HepG2 (cell line): ENCODE data around the gene NUPR2. TPM values are rescaled to one million over a fixed set of nuclear protein-coding genes. Genes with fewer than 3 reads are reported as not detected.

Source experiments
- ATAC-seq: fragments of 200-7000 bp; cut with Tn5 transposase; 3 replicates; pipeline ENCODE4 v1.9.1; 2020; ENCODE audit warnings: mild to moderate bottlenecking, moderate library complexity
- BruUV-seq: library from RNA; stranded (reverse); fragments of 400-500 nt; replicated peaks from 2 replicates; lab custom pipeline; 2021; lab: Mats Ljungman, UMichigan
- CTCF ChIA-PET: fragments of 300-600 bp; formaldehyde crosslinking; extraction: SDS; loops from one replicate; lab custom pipeline; 2021; ENCODE audit warnings: low total read pairs, inconsistent platforms, low intra/inter-chr PET ratio; lab: Yijun Ruan, JAX
- POLR2A ChIA-PET: fragments of 350-600 bp; sonication (Branson Sonifier 250); formaldehyde crosslinking; loops from one replicate; lab custom pipeline; 2020; ENCODE audit warnings: antibody characterized with exemption, inconsistent platforms; lab: Yijun Ruan, JAX
- DNase-seq: peaks from one replicate; pipeline ENCODE4 v3.0.0-alpha.2; 2015; ENCODE audit warnings: low spot score
- FAIRE-seq: peaks from 3 replicates; lab custom pipeline; 2011; peaks lifted over from hg19 to GRCh38; lab: Jason Lieb, UNC
- H2AFZ ChIP-seq: one replicate; pipeline ENCODE4 v1.6.1; 2011; ENCODE audit warnings: low read length, inconsistent platforms
- H3K27ac ChIP-seq: fragments of 300-600 bp; 3 replicates; pipeline ENCODE4 v1.8.0; 2011; ENCODE audit warnings: mixed run types, mild to moderate bottlenecking, mixed read lengths, low read length, inconsistent platforms; ENCODE audit not compliant: insufficient read depth; ENCODE audit errors: extremely low read length
- H3K27me3 ChIP-seq, 2 experiments: fragments of 200-600 bp in 1 of 2; 2 replicates in 1 of 2; 3 replicates in 1 of 2; pipeline versions ENCODE4 v1.6.0 to v1.8.0; 2011; ENCODE audit warnings: low read length in 2 of 2, mild to moderate bottlenecking in 2 of 2, moderate library complexity in 2 of 2, inconsistent platforms in 1 of 2; ENCODE audit not compliant: insufficient read depth in 2 of 2, control insufficient read depth in 1 of 2
- H3K36me3 ChIP-seq, 2 experiments: fragments of 200-600 bp in 1 of 2; replicated peaks in 1 of 2; 2 replicates in 1 of 2; 3 replicates in 1 of 2; pipeline versions ENCODE4 v1.5.1 to v1.8.0; 2011; ENCODE audit warnings: low read length in 2 of 2, inconsistent platforms in 1 of 2; ENCODE audit not compliant: insufficient read depth in 2 of 2, control insufficient read depth in 1 of 2
- H3K4me1 ChIP-seq: 2 replicates; pipeline ENCODE4 v1.5.1; 2012; ENCODE audit warnings: low read length, inconsistent platforms; ENCODE audit not compliant: insufficient read depth
- H3K4me2 ChIP-seq: 2 replicates; pipeline ENCODE4 v1.6.0; 2011; ENCODE audit warnings: low read depth, low read length, inconsistent platforms
- H3K4me3 ChIP-seq, 3 experiments: fragments of 200-600 bp in 1 of 3; sonication (generic), shearing (Covaris generic) in 1 of 3; replicated peaks in 1 of 3; 2 replicates each; pipeline ENCODE4 v1.5.1; 2011 to 2016; ENCODE audit warnings: low read length in 3 of 3, inconsistent platforms in 2 of 3, low read depth in 2 of 3, mild to moderate bottlenecking in 2 of 3, control low read depth in 1 of 3, mixed read lengths in 1 of 3; ENCODE audit not compliant: insufficient read depth in 1 of 3
- H3K79me2 ChIP-seq: one replicate; pipeline ENCODE4 v1.6.1; 2011; ENCODE audit warnings: low read length, inconsistent platforms; ENCODE audit not compliant: insufficient read depth
- H3K9ac ChIP-seq: 2 replicates; pipeline ENCODE4 v1.6.0; 2011; ENCODE audit warnings: mild to moderate bottlenecking, low read depth, low read length, inconsistent platforms; ENCODE audit not compliant: insufficient read depth
- H3K9me3 ChIP-seq: 2 replicates; pipeline ENCODE4 v1.5.1; 2012; ENCODE audit warnings: mild to moderate bottlenecking, low read length
- H4K20me1 ChIP-seq: 2 replicates; pipeline ENCODE4 v1.6.0; 2011; ENCODE audit warnings: inconsistent platforms, mild to moderate bottlenecking, low read length, moderate library complexity; ENCODE audit not compliant: insufficient read depth
- FOXK2 ChIP-seq: fragments of 450-650 bp; IDR thresholded peaks from 2 replicates; pipeline ENCODE4 v1.6.1; 2016
- GTF2F1 ChIP-seq: fragments of 150-350 bp; IDR thresholded peaks from 2 replicates; pipeline ENCODE4 v1.6.1; 2014; ENCODE audit warnings: low read length
- ZBTB43 ChIP-seq: sonication (generic); formaldehyde crosslinking; conservative IDR thresholded peaks from 2 replicates; pipeline ENCODE4 v1.4.0; 2020; ENCODE audit warnings: missing genetic modification reagents
- ZBTB46 ChIP-seq: sonication (generic); formaldehyde crosslinking; IDR thresholded peaks from 2 replicates; pipeline ENCODE4 v1.4.0; 2020; ENCODE audit warnings: mild to moderate bottlenecking, missing genetic modification reagents, borderline replicate concordance
- ZFP36 ChIP-seq: fragments of 150-350 bp; IDR thresholded peaks from 2 replicates; pipeline ENCODE4 v1.6.1; 2018; ENCODE audit warnings: borderline replicate concordance, low read length, low read depth; ENCODE audit not compliant: partially characterized antibody
- ZMAT3 ChIP-seq: sonication (generic); formaldehyde crosslinking; conservative IDR thresholded peaks from 2 replicates; pipeline ENCODE4 v1.7.0; 2021; ENCODE audit warnings: missing genetic modification reagents
- WGBS: methylation state at CpG from one replicate; pipeline ENCODE4 v1.1.6; 2017; ENCODE audit warnings: low lambda C conversion rate; 5-methylcytosine and 5-hydroxymethylcytosine counted together
- in situ Hi-C: cut with HindIII; loops from 2 replicates; pipeline ENCODE4 v1.10.0; 2017; ENCODE audit warnings: low pct_unique_long_range_greater_than_20kb; ENCODE audit not compliant: extremely low pct_ligation_motif_present
- intact Hi-C: fragments of 100-400 bp; cut with micrococcal nuclease; formaldehyde crosslinking; loops from one replicate; pipeline ENCODE4 v1.10.0; 2022; ENCODE audit not compliant: unreplicated experiment
- polyA plus RNA-seq, 8 experiments: library from polyadenylated mRNA; depleted of rRNA in 3 of 8; stranded (reverse) in 7 of 8; unstranded in 1 of 8; fragments of >200 nt; fragmentation: Illumina TruSeq in 4 of 8; extraction: Trizol in 4 of 8; gene quantifications; 2 replicates each; pipeline versions ENCODE4 v1.2.1 to v1.2.3, GENCODE V29; 2011 to 2016; ENCODE audit warnings: low read depth in 4 of 8, missing spikeins in 1 of 8, mixed read lengths in 1 of 8; ENCODE audit not compliant: insufficient read depth in 1 of 8
- total RNA-seq, 5 experiments: library from RNA; depleted of rRNA; stranded (reverse); fragments of >200 nt; fragmentation: Illumina TruSeq; extraction: Trizol; gene quantifications; 2 replicates each; pipeline ENCODE4 v1.2.3, GENCODE V29; 2016; ENCODE audit warnings: low read depth in 1 of 5

The NUPR2 gene
- total and polyA plus RNA-seq, 2 of the 13 experiments (the other 11 are each of a cell fraction or from before 2014, with no cell fraction given): not detected

- ChIA-PET CTCF (no interaction called here), POLR2A (interaction anchor here (1.2 kb wide), 1 partner anchor 26 kb away, joined by 3 read pairs; the partner anchor contains the start of genes CCT6A and PSPH)
- Histone ChIP-seq H3K9me3 (no peaks in the 10 kb centered on the region), H3K4me3 (no peak overlapping the region), H3K27me3 (no peaks in the 10 kb centered on the region), H3K4me1 (peaks cover 29% of the 10 kb centered on the region), H3K9ac (no peak overlapping the region), H3K27ac (no peak overlapping the region), H3K36me3 (peaks cover 3% of the 10 kb centered on the region in 2 experiments; a peak in 3 of 5 replicates), H2AFZ (no peak overlapping the region), H3K79me2 (no peaks in the 10 kb centered on the region), H3K4me2 (no peak overlapping the region), H4K20me1 (no peaks in the 10 kb centered on the region)
- ATAC-seq (no peak), DNase-seq (no peak), FAIRE-seq (no peak)
- no TSS peak for BruUV-seq
- in situ Hi-C loops (loop anchor here (10.0 to 25.0 kb wide), 2 partner anchors 315 to 433 kb away; no protein-coding TSS in a partner anchor), intact Hi-C loops (loop anchor here (10.0 kb wide), 1 partner anchor 333 kb away; no protein-coding TSS in a partner anchor)
- WGBS: 100% methylated on average over 3 of the region's 3 CpGs
- TF ChIP-seq ZFP36 (no peak), GTF2F1 (no peak), FOXK2 (no peak), ZBTB46 (CRISPR knock-in tag) (no peak), ZBTB43 (no peak), ZMAT3 (CRISPR knock-in tag) (no peak)
These were observed 38.5 kb downstream of the NUPR2 start for GRCh38 chr7:56077681-56078080.
